ENCODE data around the gene ZBTB9.

DNA sequence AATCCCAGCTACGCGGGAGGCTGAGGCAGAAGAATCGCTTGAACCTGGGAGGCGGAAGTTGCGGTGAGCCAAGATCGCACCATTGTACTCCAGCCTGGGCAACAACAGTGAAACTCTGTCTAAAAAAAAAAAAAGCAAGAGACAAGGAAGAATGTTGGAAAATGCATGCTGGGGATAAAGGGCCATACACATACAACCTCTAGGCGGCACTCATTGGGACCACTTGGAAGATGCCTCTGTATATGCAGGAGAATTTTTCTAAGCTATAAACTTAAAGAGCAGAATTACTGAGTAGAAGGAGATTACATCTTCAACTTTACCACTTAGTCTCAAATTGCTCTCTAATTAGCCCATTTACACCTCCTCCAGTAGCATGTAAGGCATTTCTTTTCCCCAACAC is 42.8 kb downstream of the ZBTB9 start:
- TF ChIP-seq, protein P1, sequence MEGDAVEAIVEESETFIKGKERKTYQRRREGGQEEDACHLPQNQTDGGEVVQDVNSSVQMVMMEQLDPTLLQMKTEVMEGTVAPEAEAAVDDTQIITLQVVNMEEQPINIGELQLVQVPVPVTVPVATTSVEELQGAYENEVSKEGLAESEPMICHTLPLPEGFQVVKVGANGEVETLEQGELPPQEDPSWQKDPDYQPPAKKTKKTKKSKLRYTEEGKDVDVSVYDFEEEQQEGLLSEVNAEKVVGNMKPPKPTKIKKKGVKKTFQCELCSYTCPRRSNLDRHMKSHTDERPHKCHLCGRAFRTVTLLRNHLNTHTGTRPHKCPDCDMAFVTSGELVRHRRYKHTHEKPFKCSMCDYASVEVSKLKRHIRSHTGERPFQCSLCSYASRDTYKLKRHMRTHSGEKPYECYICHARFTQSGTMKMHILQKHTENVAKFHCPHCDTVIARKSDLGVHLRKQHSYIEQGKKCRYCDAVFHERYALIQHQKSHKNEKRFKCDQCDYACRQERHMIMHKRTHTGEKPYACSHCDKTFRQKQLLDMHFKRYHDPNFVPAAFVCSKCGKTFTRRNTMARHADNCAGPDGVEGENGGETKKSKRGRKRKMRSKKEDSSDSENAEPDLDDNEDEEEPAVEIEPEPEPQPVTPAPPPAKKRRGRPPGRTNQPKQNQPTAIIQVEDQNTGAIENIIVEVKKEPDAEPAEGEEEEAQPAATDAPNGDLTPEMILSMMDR (IDR thresholded peaks at IDR 0.05; ENCODE audit: borderline replicate concordance, extremely low read depth, low read length, poor library complexity, severe bottlenecking), result no peak
- no peak for TF ChIP-seq EZH2 (IDR thresholded peaks at IDR 0.05; ENCODE audit: borderline replicate concordance, low read depth, low read length, severe bottlenecking)

Measured in DND-41 (cell line).